Duodenal mucosa (tissue), 2 donors: Measurements from ENCODE around the gene ZFYVE27.
A peak's percentile ranks its signal among the peaks of the same experiment; 100 is the strongest.

Experiments used
- H3K27ac ChIP-seq: one replicate; pipeline ENCODE4 v1.7.0; 2013; ENCODE audit warnings: low read depth, low read length
- H3K27me3 ChIP-seq, 2 donors: one replicate each; pipeline ENCODE4 v1.7.0; 2013; ENCODE audit warnings: low read length in 2 of 2, control low read depth in 1 of 2; ENCODE audit not compliant: insufficient read depth in 2 of 2, control insufficient read depth in 1 of 2
- H3K36me3 ChIP-seq, 2 donors: one replicate each; pipeline ENCODE4 v1.7.0; 2013; ENCODE audit warnings: low read length in 2 of 2, control low read depth in 1 of 2; ENCODE audit not compliant: insufficient read depth in 2 of 2, control insufficient read depth in 1 of 2
- H3K4me1 ChIP-seq, 2 donors: one replicate each; pipeline ENCODE4 v1.7.0; 2013; ENCODE audit warnings: low read length in 2 of 2, control low read depth in 1 of 2; ENCODE audit not compliant: insufficient read depth in 2 of 2, control insufficient read depth in 1 of 2
- H3K4me3 ChIP-seq, 2 donors: one replicate each; pipeline ENCODE4 v1.7.0; 2013; ENCODE audit warnings: low read length in 2 of 2, low read depth in 1 of 2
- H3K9ac ChIP-seq, 2 donors: one replicate each; pipeline ENCODE4 v1.7.0; 2013; ENCODE audit warnings: low read length in 2 of 2, low read depth in 1 of 2
- H3K9me3 ChIP-seq, 2 donors: one replicate each; pipeline ENCODE4 v1.7.0; 2013; ENCODE audit warnings: low read length in 2 of 2, control low read depth in 1 of 2; ENCODE audit not compliant: control insufficient read depth in 1 of 2

Gene ZFYVE27

GRCh38 chr10:97715259-97715874 is 21.6 kb upstream of the ZFYVE27 start:
- Histone ChIP-seq H3K36me3 (no peaks in the 10 kb centered on the region), H3K27ac (no peak overlapping the region), H3K4me1 (peaks cover 28 to 38% of the 10 kb centered on the region in 2 donors), H3K4me3 (peak overlapping the region; percentile 60 to 80), H3K9me3 (no peaks in the 10 kb centered on the region), H3K27me3 (no peaks in the 10 kb centered on the region), H3K9ac (peak overlapping the region; percentile 49 to 70)

- H3K4me3 ChIP-seq: no peak overlapping the region
- H3K36me3 ChIP-seq: no peaks in the 10 kb centered on the region
- peaks cover 28 to 42% of the 10 kb centered on the region in 2 donors for H3K4me1 ChIP-seq
- no peaks in the 10 kb centered on the region for H3K27me3 ChIP-seq
- no peaks in the 10 kb centered on the region for H3K9me3 ChIP-seq
- no peak overlapping the region for H3K9ac ChIP-seq
- no peak overlapping the region for H3K27ac ChIP-seq
These were observed 19.3 kb upstream of the ZFYVE27 start for GRCh38 chr10:97717627-97718026.

- Histone ChIP-seq H3K4me3 (no peak overlapping the region), H3K4me1 (peaks cover 25 to 37% of the 10 kb centered on the region in 2 donors)
These were observed 18.8 kb upstream of the ZFYVE27 start for GRCh38 chr10:97718178-97718577.

GRCh38 chr10:97718659-97719142 is 18.2 kb upstream of the ZFYVE27 start:
- no peaks in the 10 kb centered on the region for H3K27me3 ChIP-seq
- no peak overlapping the region for H3K27ac ChIP-seq
- peak overlapping the region in 1 of 2 donors; percentile 47 for H3K9ac ChIP-seq
- H3K4me1 ChIP-seq: peaks cover 24 to 35% of the 10 kb centered on the region in 2 donors
- H3K36me3 ChIP-seq: no peaks in the 10 kb centered on the region
- H3K4me3 ChIP-seq: no peak overlapping the region
- H3K9me3 ChIP-seq: no peaks in the 10 kb centered on the region

More at GRCh38 chr10:97718178-97718577, 18.8 kb upstream of the ZFYVE27 start:
- no peaks in the 10 kb centered on the region for H3K36me3 ChIP-seq
- H3K9ac ChIP-seq: peak overlapping the region in 1 of 2 donors; percentile 47
- no peaks in the 10 kb centered on the region for H3K27me3 ChIP-seq
- no peak overlapping the region for H3K27ac ChIP-seq
- H3K9me3 ChIP-seq: no peaks in the 10 kb centered on the region

GRCh38 chr10:97719602-97720001 is 17.3 kb upstream of the ZFYVE27 start:
- no peak overlapping the region for H3K27ac ChIP-seq
- no peak overlapping the region for H3K4me3 ChIP-seq
- no peaks in the 10 kb centered on the region for H3K36me3 ChIP-seq
- H3K27me3 ChIP-seq: no peaks in the 10 kb centered on the region
- peaks cover 24 to 32% of the 10 kb centered on the region in 2 donors for H3K4me1 ChIP-seq
- H3K9ac ChIP-seq: peak overlapping the region in 1 of 2 donors; percentile 15
- no peaks in the 10 kb centered on the region for H3K9me3 ChIP-seq

GRCh38 chr10:97721871-97722780 is 14.8 kb upstream of the ZFYVE27 start:
- H3K27me3 ChIP-seq: no peaks in the 10 kb centered on the region
- H3K36me3 ChIP-seq: no peaks in the 10 kb centered on the region
- H3K4me3 ChIP-seq: no peak overlapping the region
- peaks cover 21 to 24% of the 10 kb centered on the region in 2 donors for H3K4me1 ChIP-seq
- H3K27ac ChIP-seq: no peak overlapping the region
- H3K9me3 ChIP-seq: no peaks in the 10 kb centered on the region
- H3K9ac ChIP-seq: no peak overlapping the region

GRCh38 chr10:97723001-97723400 is 13.9 kb upstream of the ZFYVE27 start:
- Histone ChIP-seq H3K27ac (no peak overlapping the region), H3K9ac (no peak overlapping the region), H3K9me3 (no peaks in the 10 kb centered on the region), H3K27me3 (no peaks in the 10 kb centered on the region), H3K36me3 (no peaks in the 10 kb centered on the region), H3K4me3 (no peak overlapping the region), H3K4me1 (peaks cover 16 to 19% of the 10 kb centered on the region in 2 donors)

- H3K36me3 ChIP-seq: no peaks in the 10 kb centered on the region
- no peak overlapping the region for H3K9ac ChIP-seq
- H3K27ac ChIP-seq: no peak overlapping the region
- H3K4me3 ChIP-seq: no peak overlapping the region
- no peaks in the 10 kb centered on the region for H3K9me3 ChIP-seq
- peaks cover 2 to 4% of the 10 kb centered on the region in 2 donors for H3K4me1 ChIP-seq
- H3K27me3 ChIP-seq: no peaks in the 10 kb centered on the region
These were observed 12.5 kb upstream of the ZFYVE27 start for GRCh38 chr10:97724341-97724941.

GRCh38 chr10:97726636-97727178 is 10.2 kb upstream of the ZFYVE27 start:
- Histone ChIP-seq H3K4me1 (peaks cover 0 to under 1% of the 10 kb centered on the region in 2 donors), H3K27me3 (no peaks in the 10 kb centered on the region), H3K36me3 (no peaks in the 10 kb centered on the region), H3K9ac (no peak overlapping the region), H3K4me3 (peak overlapping the region in 1 of 2 donors; percentile 47), H3K27ac (no peak overlapping the region), H3K9me3 (no peaks in the 10 kb centered on the region)
